Liver (tissue), 3 donors: ENCODE results near the gene TBC1D1.

Experiments
- CTCF ChIP-seq: fragments of 150-350 bp; IDR thresholded peaks from 2 replicates; pipeline ENCODE4 v1.5.1; 2017; ENCODE audit warnings: improper control_type of control experiment, low read depth, low read length; ENCODE audit not compliant: missing input control
- EGR1 ChIP-seq, 2 donors: IDR thresholded peaks; 2 replicates each; pipeline ENCODE4 v1.6.1; 2016 to 2018; ENCODE audit warnings: antibody characterized with exemption in 2 of 2, low read depth in 2 of 2
- FOXA1 ChIP-seq: IDR thresholded peaks from 2 replicates; pipeline ENCODE4 v1.6.1; 2016; ENCODE audit warnings: antibody characterized with exemption
- GABPA ChIP-seq, 2 donors: IDR thresholded peaks in 1 of 2; conservative IDR thresholded peaks in 1 of 2; 2 replicates each; pipeline ENCODE4 v1.6.1; 2016; ENCODE audit warnings: antibody characterized with exemption in 2 of 2, mild to moderate bottlenecking in 1 of 2, moderate library complexity in 1 of 2
- MAX ChIP-seq: IDR thresholded peaks from 2 replicates; pipeline ENCODE4 v1.6.1; 2016; ENCODE audit warnings: antibody characterized with exemption
- NR2F2 ChIP-seq: IDR thresholded peaks from 2 replicates; pipeline ENCODE4 v1.6.1; 2016; ENCODE audit warnings: antibody characterized with exemption
- RAD21 ChIP-seq, 2 donors: IDR thresholded peaks; 2 replicates each; pipeline ENCODE4 v1.6.1; 2016; ENCODE audit warnings: antibody characterized with exemption in 2 of 2, mild to moderate bottlenecking in 2 of 2
- REST ChIP-seq: IDR thresholded peaks from 2 replicates; pipeline ENCODE4 v1.6.1; 2016; ENCODE audit warnings: antibody characterized with exemption, mild to moderate bottlenecking
- RXRA ChIP-seq, 2 donors: IDR thresholded peaks; 2 replicates each; pipeline ENCODE4 v1.6.1; 2017 to 2018; ENCODE audit warnings: antibody characterized with exemption in 2 of 2, mild to moderate bottlenecking in 1 of 2
- SP1 ChIP-seq: IDR thresholded peaks from 2 replicates; pipeline ENCODE4 v1.6.1; 2018; ENCODE audit warnings: antibody characterized with exemption, mild to moderate bottlenecking
- TAF1 ChIP-seq: conservative IDR thresholded peaks from 2 replicates; pipeline ENCODE4 v1.6.1; 2016; ENCODE audit warnings: antibody characterized with exemption, mild to moderate bottlenecking
- YY1 ChIP-seq: IDR thresholded peaks from 2 replicates; pipeline ENCODE4 v1.6.1; 2016; ENCODE audit warnings: antibody characterized with exemption, mild to moderate bottlenecking
- ZBTB33 ChIP-seq: IDR thresholded peaks from 2 replicates; pipeline ENCODE4 v1.6.1; 2016; ENCODE audit warnings: antibody characterized with exemption
- donor health status: healthy.
- donor health status: healthy.

- TF ChIP-seq CTCF (no peak), RXRA (IDR thresholded peaks at IDR 0.05) (no peak), ZBTB33 (no peak), SP1 (no peak), TAF1 (no peak), EGR1 (IDR thresholded peaks at IDR 0.05; ENCODE audit: low read depth in 2 of 2) (no peak), GABPA (IDR thresholded peaks at IDR 0.05 in 1 of 2, conservative IDR thresholded peaks at IDR 0.05 in 1 of 2) (no peak), FOXA1 (no peak), REST (no peak), NR2F2 (no peak), MAX (no peak), YY1 (no peak), RAD21 (IDR thresholded peaks at IDR 0.05) (no peak)
Measured at GRCh38 chr4:37918653-37919052, 27.8 kb downstream of the TBC1D1 start.
